ENCODE data around the gene LRCOL1. TPM values are rescaled to one million over a fixed set of nuclear protein-coding genes. Genes with fewer than 3 reads are reported as not detected.

LRCOL1 gene
- total RNA-seq, 2 experiments from 2014 or later, result not detected

DNA sequence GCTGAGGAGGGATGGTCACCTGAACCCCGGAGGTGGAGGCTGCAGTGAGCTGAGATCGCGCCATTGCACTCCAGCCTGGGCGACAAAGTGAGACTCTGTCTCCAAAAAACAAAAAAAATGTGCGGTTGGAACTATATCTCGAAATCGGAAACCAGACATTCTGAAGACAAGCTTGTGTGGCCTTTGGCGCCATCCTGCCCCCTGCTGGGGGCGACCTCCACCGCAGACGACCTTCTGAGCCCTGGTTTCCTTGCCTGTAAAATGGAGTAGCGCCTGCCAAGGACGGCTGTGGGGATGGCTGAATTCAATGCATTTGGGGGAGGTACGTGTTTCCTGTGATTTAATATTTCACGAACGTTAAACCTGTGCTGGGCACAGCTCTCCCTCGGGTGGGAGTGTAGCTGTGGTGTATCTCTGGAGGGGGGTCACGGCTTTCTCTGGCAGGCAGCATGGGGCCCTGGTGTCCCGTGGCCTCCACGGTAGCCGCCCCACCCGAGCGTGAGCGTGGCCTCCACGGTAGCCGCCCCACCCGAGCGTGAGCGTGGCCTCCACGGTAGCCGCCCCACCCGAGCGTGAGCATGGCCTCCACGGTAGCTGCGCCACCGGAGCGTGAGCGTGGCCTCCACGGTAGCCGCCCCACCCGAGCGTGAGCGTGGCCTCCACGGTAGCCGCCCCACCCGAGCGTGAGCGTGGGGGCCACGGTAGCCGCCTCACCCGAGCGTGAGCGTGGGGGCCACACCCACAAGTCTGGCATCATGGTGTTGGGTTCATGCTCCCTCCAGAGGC is 55.3 kb downstream of the LRCOL1 start:
- CTCF ChIA-PET, result interaction anchor here (0.9 to 1.0 kb wide), 2 partner anchors 28 to 140 kb away, joined by 3 to 7 read pairs; no protein-coding TSS in a partner anchor
- H3K27ac Mint-ChIP-seq, result no peak overlapping the region
- no peaks in the 10 kb centered on the region for H3K36me3 Mint-ChIP-seq
- peaks cover 10% of the 10 kb centered on the region for H3K4me1 Mint-ChIP-seq
- no peak overlapping the region for H3K4me3 Mint-ChIP-seq
- DNase-seq (no peak), ATAC-seq (no peak)
- peaks cover 13% of the 10 kb centered on the region for H3K27me3 Mint-ChIP-seq
- no peaks in the 10 kb centered on the region for H3K9me3 Mint-ChIP-seq (ENCODE audit: low read depth)

Small RNA genes within 50 kb of the gene (microRNA-seq; reads per million reads assigned to microRNA genes)
- 1.3 reads per million for gene MIR6763

Other genes starting within 250 kb of the LRCOL1 start
- 10 to 100 TPM; 48.1 to 48.6 TPM for gene FBRSL1, start 120.4 kb downstream of the LRCOL1 start, total RNA-seq
- gene P2RX2, start 8.2 kb upstream of the LRCOL1 start, total RNA-seq, result not detected
- 100 to 1,000 TPM; 170 to 221 TPM for gene POLE, start 76.8 kb upstream of the LRCOL1 start, total RNA-seq
- gene PXMP2, start 77.0 kb upstream of the LRCOL1 start, total RNA-seq, result 10 to 100 TPM; 23.3 to 26.0 TPM
- gene PGAM5, start 100.3 kb upstream of the LRCOL1 start, total RNA-seq, result 10 to 100 TPM; 59.6 to 70.1 TPM
- gene ANKLE2, start 151.2 kb upstream of the LRCOL1 start, total RNA-seq, result 100 to 1,000 TPM; 105 to 106 TPM
- 10 to 100 TPM; 60.0 to 60.4 TPM for gene GOLGA3, start 218.3 kb upstream of the LRCOL1 start, total RNA-seq

All from activated CD8-positive, alpha-beta memory T cell treated with anti-CD3 and anti-CD28 coated beads, Interleukin-2, amount 10 ng/mL, durations not matched to agents 7 days and 5 days (primary cell).